DOHH2 (cell line): ENCODE results near the gene TMEM258.

ENCODE experiments used
- H3F3A ChIP-seq: fragments of 200-600 bp; sonication (generic), shearing (Covaris generic); 2 replicates; pipeline ENCODE4 v1.6.0; 2016; ENCODE audit warnings: antibody characterized with exemption, mild to moderate bottlenecking; ENCODE audit not compliant: control insufficient read depth, insufficient read depth
- H3K27ac ChIP-seq: fragments of 200-600 bp; sonication (generic); 2 replicates; pipeline ENCODE4 v1.5.1; 2014; ENCODE audit warnings: low read depth, mild to moderate bottlenecking, low read length, moderate library complexity
- H3K27me3 ChIP-seq: fragments of 200-600 bp; sonication (generic); 2 replicates; pipeline ENCODE4 v1.6.1; 2014; ENCODE audit warnings: mild to moderate bottlenecking, low read length, mixed read lengths; ENCODE audit not compliant: control insufficient read depth
- H3K36me3 ChIP-seq: fragments of 200-600 bp; sonication (generic); 2 replicates; pipeline ENCODE4 v1.6.1; 2014; ENCODE audit warnings: mild to moderate bottlenecking, low read length, moderate library complexity, mixed read lengths; ENCODE audit not compliant: control insufficient read depth
- H3K4me1 ChIP-seq: fragments of 200-600 bp; sonication (generic); 2 replicates; pipeline ENCODE4 v1.6.1; 2014; ENCODE audit warnings: mild to moderate bottlenecking, low read length, mixed read lengths; ENCODE audit not compliant: control insufficient read depth
- H3K4me2 ChIP-seq: fragments of 200-600 bp; sonication (generic); 2 replicates; pipeline ENCODE4 v1.6.0; 2014; ENCODE audit warnings: mild to moderate bottlenecking, low read length, moderate library complexity
- H3K4me3 ChIP-seq: fragments of 200-600 bp; sonication (generic); 2 replicates; pipeline ENCODE4 v1.5.1; 2014; ENCODE audit warnings: mild to moderate bottlenecking, low read length, mixed read lengths
- H3K79me2 ChIP-seq: fragments of 200-600 bp; sonication (generic); 2 replicates; pipeline ENCODE4 v1.6.1; 2014; ENCODE audit warnings: mild to moderate bottlenecking, low read length, mixed read lengths; ENCODE audit not compliant: control insufficient read depth
- H3K9me2 ChIP-seq: fragments of 200-600 bp; sonication (generic); replicated peaks from 2 replicates; pipeline ENCODE4 v1.6.1; 2014; ENCODE audit warnings: mild to moderate bottlenecking, low read length, mixed read lengths; ENCODE audit not compliant: control insufficient read depth
- H3K9me3 ChIP-seq: fragments of 200-600 bp; sonication (generic); 2 replicates; pipeline ENCODE4 v1.6.1; 2014; ENCODE audit warnings: antibody characterized with exemption, low read length, mixed read lengths; ENCODE audit not compliant: control insufficient read depth, insufficient read depth
- H4K20me1 ChIP-seq: fragments of 200-600 bp; sonication (generic); 2 replicates; pipeline ENCODE4 v1.6.0; 2014; ENCODE audit warnings: low read depth, mild to moderate bottlenecking, antibody characterized with exemption, low read length, moderate library complexity; ENCODE audit not compliant: control insufficient read depth, insufficient read depth
- CTCF ChIP-seq: fragments of 200-600 bp; sonication (generic); IDR thresholded peaks from one replicate; pipeline ENCODE4 v1.5.1; 2014; ENCODE audit warnings: antibody characterized with exemption, mild to moderate bottlenecking, low read depth, low read length; ENCODE audit not compliant: poor library complexity, severe bottlenecking
- EZH2phosphoT487 ChIP-seq: fragments of 200-600 bp; sonication (generic); IDR thresholded peaks from 2 replicates; pipeline ENCODE4 v1.6.1; 2017; ENCODE audit warnings: borderline replicate concordance, mild to moderate bottlenecking, antibody characterized with exemption, low read length, moderate library complexity, mixed read lengths

The TMEM258 gene

DNA sequence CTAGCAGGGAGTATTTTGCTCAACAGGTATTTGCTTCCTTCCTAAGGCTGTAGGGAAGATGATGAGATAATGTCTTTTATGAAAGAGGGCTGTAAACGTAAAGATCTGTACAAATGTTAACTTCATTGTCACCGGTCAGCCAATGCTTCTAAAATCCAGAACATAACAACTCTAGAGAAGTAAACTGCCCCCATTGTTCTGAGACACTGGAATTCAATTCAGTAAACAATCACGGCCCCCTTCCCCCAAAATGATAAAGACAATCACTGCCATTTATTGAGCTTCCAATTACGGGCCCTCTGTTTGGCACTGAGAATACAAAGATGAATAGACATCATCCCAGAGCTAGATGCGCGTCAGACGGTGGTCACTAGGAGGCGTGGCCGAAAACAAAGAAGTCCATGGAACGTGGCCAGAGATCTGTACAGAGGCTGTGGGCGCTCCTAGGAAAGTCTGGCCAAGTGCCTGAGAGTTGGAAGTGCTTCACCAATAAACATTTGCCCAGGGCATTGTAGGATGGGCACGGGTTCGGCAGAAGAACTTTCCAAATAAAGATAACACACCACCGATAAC is 576 bp downstream of the TMEM258 start:
- peak overlapping the region; percentile 74 for H3K4me2 ChIP-seq
- no peaks in the 10 kb centered on the region for H3K9me2 ChIP-seq
- peak overlapping the region; percentile 71 for H3K27ac ChIP-seq
- peaks cover 17% of the 10 kb centered on the region for H4K20me1 ChIP-seq
- H3K4me1 ChIP-seq: peaks cover 33% of the 10 kb centered on the region
- H3F3A ChIP-seq: peaks cover 2% of the 10 kb centered on the region
- H3K79me2 ChIP-seq: peaks cover 75% of the 10 kb centered on the region
- H3K4me3 ChIP-seq: peak overlapping the region; percentile 92
- H3K36me3 ChIP-seq: peaks cover 76% of the 10 kb centered on the region
- TF ChIP-seq CTCF: peak; percentile 18
- TF ChIP-seq EZH2phosphoT487: no peak
- H3K27me3 ChIP-seq: no peaks in the 10 kb centered on the region
- no peaks in the 10 kb centered on the region for H3K9me3 ChIP-seq

- peaks cover 37% of the 10 kb centered on the region for H3K79me2 ChIP-seq
- no peaks in the 10 kb centered on the region for H3K9me3 ChIP-seq
- no peak overlapping the region for H3K27ac ChIP-seq
- H3K9me2 ChIP-seq: no peaks in the 10 kb centered on the region
- H3K4me2 ChIP-seq: no peak overlapping the region
- H3K36me3 ChIP-seq: peaks cover 53% of the 10 kb centered on the region
- H3F3A ChIP-seq: no peaks in the 10 kb centered on the region
- H3K4me1 ChIP-seq: peaks cover 13% of the 10 kb centered on the region
- TF ChIP-seq CTCF: peak; percentile 67
- TF ChIP-seq EZH2phosphoT487: no peak
- no peak overlapping the region for H3K4me3 ChIP-seq
- no peaks in the 10 kb centered on the region for H3K27me3 ChIP-seq
- 0 out of 2 replicates have a peak, but pooled peaks cover 5% of the 10 kb centered on the region for H4K20me1 ChIP-seq
These were observed 4.4 kb downstream of the TMEM258 start for GRCh38 chr11:61787928-61788491.

GRCh38 chr11:61785837-61786402 is 6.5 kb downstream of the TMEM258 start:
- H3K4me1 ChIP-seq: peaks cover 6% of the 10 kb centered on the region; the same call in 1 of the 2 replicates
- peaks cover 51% of the 10 kb centered on the region for H3K36me3 ChIP-seq
- no peaks in the 10 kb centered on the region for H3F3A ChIP-seq
- TF ChIP-seq CTCF: no peak
- TF ChIP-seq EZH2phosphoT487: no peak
- no peak overlapping the region for H3K27ac ChIP-seq
- no peaks in the 10 kb centered on the region for H3K9me2 ChIP-seq
- peaks cover 18% of the 10 kb centered on the region for H3K79me2 ChIP-seq
- H3K9me3 ChIP-seq: no peaks in the 10 kb centered on the region
- H4K20me1 ChIP-seq: 0 out of 2 replicates have a peak, but pooled peaks cover 5% of the 10 kb centered on the region
- no peak overlapping the region for H3K4me3 ChIP-seq
- H3K4me2 ChIP-seq: no peak overlapping the region
- H3K27me3 ChIP-seq: no peaks in the 10 kb centered on the region
